BJ (cell line): Measurements from ENCODE around the gene CELA2B. TPM values are rescaled to one million over a fixed set of nuclear protein-coding genes. Genes with fewer than 3 reads are reported as not detected.
"Not testable (repeated sequence)": the region's sequence is repeated elsewhere in the genome, so short reads cannot be mapped to it uniquely, and the experiment has no call there.

Experiments used
- CTCF ChIA-PET: fragments of 350-600 bp; formaldehyde crosslinking; extraction: SDS; loops from one replicate; lab custom pipeline; 2021; ENCODE audit warnings: antibody characterized with exemption, inconsistent platforms; lab: Yijun Ruan, JAX
- POLR2A ChIA-PET: fragments of 300-600 bp; sonication (Branson Sonifier 250); formaldehyde crosslinking; extraction: SDS; loops from one replicate; lab custom pipeline; 2021; ENCODE audit warnings: antibody characterized with exemption; lab: Charles Lee
- DNase-seq: peaks from one replicate; pipeline ENCODE4 v3.0.0-alpha.2; 2011; ENCODE audit warnings: low read depth
- H3K27me3 ChIP-seq: 2 replicates; pipeline ENCODE4 v1.6.0; 2011; ENCODE audit warnings: low read length; ENCODE audit not compliant: control insufficient read depth, insufficient read depth
- H3K36me3 ChIP-seq: 2 replicates; pipeline ENCODE4 v1.5.1; 2011; ENCODE audit warnings: low read length; ENCODE audit not compliant: control insufficient read depth, insufficient read depth
- H3K4me3 ChIP-seq: 2 replicates; pipeline ENCODE4 v1.5.1; 2011; ENCODE audit warnings: low read depth, mild to moderate bottlenecking, control low read depth, low read length
- CTCF ChIP-seq: IDR thresholded peaks from 2 replicates; pipeline ENCODE4 v1.5.1; 2011; ENCODE audit warnings: low read depth, mild to moderate bottlenecking, control low read depth, inconsistent platforms, low read length, moderate library complexity; ENCODE audit not compliant: insufficient read depth
- polyA plus RNA-seq: library from polyadenylated mRNA; depleted of rRNA; stranded (reverse); fragments of >200 nt; gene quantifications from 2 replicates; pipeline ENCODE4 v1.2.3, GENCODE V29; 2011

Gene CELA2B
- polyA plus RNA-seq, 1 experiment, result not detected

- no peak for DNase-seq
- POLR2A ChIA-PET, result no interaction called here
- CTCF ChIA-PET, result interaction anchor here (0.6 to 13.1 kb wide), 9 partner anchors 9 to 124 kb away, joined by 3 to 242 read pairs (median 16); no protein-coding TSS in a partner anchor
- Histone ChIP-seq H3K36me3 (peaks cover 4% of the 10 kb centered on the region), H3K4me3 (no peak overlapping the region), H3K27me3 (no peaks in the 10 kb centered on the region)
- no peak for TF ChIP-seq CTCF
Observed at GRCh38 chr1:15429701-15430149, 46.2 kb upstream of the CELA2B start.

- Histone ChIP-seq H3K27me3 (no peaks in the 10 kb centered on the region), H3K36me3 (peaks cover 4% of the 10 kb centered on the region), H3K4me3 (no peak overlapping the region)
- CTCF ChIA-PET, result interaction anchor here (0.6 to 13.1 kb wide), 27 partner anchors 10 to 304 kb away, joined by 3 to 242 read pairs (median 4); partner anchors contain the start of gene TMEM51
- peak; percentile 95 for TF ChIP-seq CTCF
- POLR2A ChIA-PET, result interaction anchor here (0.6 kb wide), 1 partner anchor 739 kb away, joined by 3 read pairs; no protein-coding TSS in a partner anchor
- no peak for DNase-seq
Observed at GRCh38 chr1:15430787-15431570, 44.9 kb upstream of the CELA2B start.

GRCh38 chr1:15431571-15431948 lies 44.3 kb upstream of the CELA2B start:
- H3K4me3 ChIP-seq, result no peak overlapping the region
- TF ChIP-seq CTCF, result no peak
- CTCF ChIA-PET, result interaction anchor here (0.6 to 13.1 kb wide), 25 partner anchors 10 to 304 kb away, joined by 3 to 242 read pairs (median 5); partner anchors contain the start of gene TMEM51
- DNase-seq, result no peak
- H3K36me3 ChIP-seq, result peaks cover 4% of the 10 kb centered on the region
- H3K27me3 ChIP-seq, result no peaks in the 10 kb centered on the region
- POLR2A ChIA-PET, result no interaction called here

- Histone ChIP-seq H3K27me3 (no peaks in the 10 kb centered on the region), H3K4me3 (no peak overlapping the region), H3K36me3 (peaks cover 2% of the 10 kb centered on the region)
- no peak for DNase-seq
- TF ChIP-seq CTCF, result no peak
- ChIA-PET POLR2A (no interaction called here), CTCF (interaction anchor here (0.7 to 13.1 kb wide), 15 partner anchors 9 to 305 kb away, joined by 3 to 242 read pairs (median 13); partner anchors contain the start of gene TMEM51)
Observed at GRCh38 chr1:15432324-15432723, 43.6 kb upstream of the CELA2B start.

GRCh38 chr1:15433471-15433870 lies 42.4 kb upstream of the CELA2B start:
- Histone ChIP-seq H3K4me3 (no peak overlapping the region), H3K36me3 (no peaks in the 10 kb centered on the region; the same call in none of the 2 replicates), H3K27me3 (no peaks in the 10 kb centered on the region)
- CTCF ChIA-PET, result interaction anchor here (3.2 to 13.1 kb wide), 2 partner anchors 97 to 111 kb away, joined by 19 to 242 read pairs; no protein-coding TSS in a partner anchor
- no peak for TF ChIP-seq CTCF
- POLR2A ChIA-PET, result no interaction called here
- DNase-seq, result no peak

- DNase-seq, POLR2A ChIA-PET: not testable (repeated sequence)
- CTCF ChIA-PET, result interaction anchor here (1.0 to 13.1 kb wide), 3 partner anchors 19 to 129 kb away, joined by 3 to 242 read pairs (median 4); no protein-coding TSS in a partner anchor
Observed at GRCh38 chr1:15434739-15435138, 41.2 kb upstream of the CELA2B start.

More at GRCh38 chr1:15434739-15435138, 41.2 kb upstream of the CELA2B start:
- H3K27me3 ChIP-seq, H3K4me3 ChIP-seq, H3K36me3 ChIP-seq: not testable (repeated sequence)
